HG03439 (cell line): ENCODE data around the gene HPSE2.
"Not testable (repeated sequence)": the region's sequence is repeated elsewhere in the genome, so short reads cannot be mapped to it uniquely, and the experiment has no call there.

ENCODE experiments used
- ATAC-seq: cut with Tn5 transposase; IDR thresholded peaks from one replicate; pipeline ENCODE4 v1.9.1; 2021; ENCODE audit warnings: mild to moderate bottlenecking, moderate library complexity; ENCODE audit not compliant: unreplicated experiment

The HPSE2 gene

GRCh38 chr10:99235658-99236626 lies at the start of gene HPSE2:
TSS of gene HPSE2 (minus strand) at chr10:99235852.
- no peak for ATAC-seq

DNA sequence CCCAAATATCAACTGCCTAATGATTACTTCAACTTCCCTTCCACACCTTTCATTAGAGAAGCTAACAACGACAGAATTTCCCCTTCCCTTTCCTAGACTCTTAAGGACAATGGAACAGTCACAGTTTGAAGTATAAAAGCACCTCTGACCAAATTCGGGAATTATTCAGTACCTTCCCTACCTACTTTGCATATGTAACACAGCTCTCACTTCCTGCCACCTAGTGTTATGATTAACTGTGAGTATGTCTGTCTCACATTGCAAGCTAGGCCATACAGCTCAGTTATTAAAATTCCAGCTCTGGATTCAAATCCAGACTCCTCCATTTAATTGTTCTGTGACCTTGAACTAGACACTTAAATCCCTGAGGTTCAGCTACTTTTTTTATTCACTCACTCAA lies 44.8 kb upstream of the HPSE2 start:
- peak; percentile 71 for ATAC-seq

DNA sequence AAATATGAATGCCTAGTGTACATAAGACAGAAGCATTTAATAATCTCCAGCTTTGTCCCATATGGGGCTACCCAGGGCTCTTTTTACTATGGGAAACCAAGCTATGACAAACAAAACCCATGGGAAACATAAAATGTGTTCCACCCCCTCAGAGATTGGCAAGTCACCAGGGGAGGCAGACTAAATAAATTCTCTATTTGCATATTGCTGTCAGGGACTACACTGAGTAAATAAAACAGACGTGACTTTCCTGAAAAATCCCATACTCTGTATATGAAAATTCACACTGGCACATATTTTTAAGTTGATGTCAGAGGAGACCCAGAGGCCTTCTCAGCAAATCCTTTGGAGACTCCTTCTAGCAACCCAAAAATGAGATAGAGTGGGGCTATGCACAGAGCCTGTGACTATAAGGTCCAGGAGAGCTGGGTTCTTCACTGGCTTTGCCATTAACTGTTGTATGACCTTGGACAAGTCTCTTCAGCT lies 44.0 kb upstream of the HPSE2 start:
- no peak for ATAC-seq

DNA sequence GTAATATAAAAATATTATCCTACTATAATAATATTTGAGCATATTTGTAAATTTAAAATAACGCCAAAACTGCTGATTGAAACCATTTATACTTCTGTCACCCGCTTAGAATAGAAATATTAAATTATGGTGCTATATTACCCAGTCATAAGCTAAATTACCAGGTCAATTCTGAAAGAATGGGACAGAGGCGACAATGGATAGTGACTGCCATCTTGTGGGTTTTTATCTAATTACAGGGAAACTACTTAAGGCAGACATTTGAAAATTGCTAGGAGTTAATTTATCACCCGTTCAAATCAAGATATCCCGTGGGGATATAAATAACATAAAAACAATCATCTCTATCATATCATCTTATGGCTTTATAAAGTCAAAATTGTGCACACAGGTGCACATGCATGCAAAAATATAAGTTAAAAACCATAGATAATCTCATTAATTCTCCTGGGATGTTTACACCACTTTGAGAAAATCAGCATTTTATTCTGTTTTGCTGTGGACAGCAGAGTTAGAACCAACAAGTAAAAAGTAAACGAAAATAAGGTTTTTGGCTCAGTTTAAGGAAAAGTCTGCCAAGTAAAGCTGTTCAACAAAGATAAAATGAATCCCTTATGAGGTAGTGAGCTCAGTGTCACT lies 41.3 kb upstream of the HPSE2 start:
- no peak for ATAC-seq

DNA sequence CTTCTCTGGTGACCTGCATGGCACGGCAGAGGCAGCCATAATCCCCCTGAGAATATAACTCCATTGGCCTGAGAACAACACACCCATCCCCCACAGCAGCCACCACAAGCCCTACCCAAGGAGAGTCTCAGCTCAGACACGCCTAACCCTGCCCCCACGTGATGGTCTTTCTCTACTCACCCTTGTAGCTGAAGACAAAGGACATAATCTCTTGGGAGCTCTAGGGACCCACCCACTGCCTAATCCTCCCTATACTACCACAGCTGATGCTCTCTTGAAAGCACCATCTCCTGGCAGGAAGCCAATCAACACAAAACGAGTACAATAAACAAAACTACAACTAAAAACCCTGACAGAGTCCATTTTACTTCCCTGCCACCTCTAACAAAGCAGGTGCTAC lies 30.7 kb upstream of the HPSE2 start:
- ATAC-seq = no peak

GRCh38 chr10:99248824-99249223 lies 13.2 kb upstream of the HPSE2 start:
- no peak for ATAC-seq

DNA sequence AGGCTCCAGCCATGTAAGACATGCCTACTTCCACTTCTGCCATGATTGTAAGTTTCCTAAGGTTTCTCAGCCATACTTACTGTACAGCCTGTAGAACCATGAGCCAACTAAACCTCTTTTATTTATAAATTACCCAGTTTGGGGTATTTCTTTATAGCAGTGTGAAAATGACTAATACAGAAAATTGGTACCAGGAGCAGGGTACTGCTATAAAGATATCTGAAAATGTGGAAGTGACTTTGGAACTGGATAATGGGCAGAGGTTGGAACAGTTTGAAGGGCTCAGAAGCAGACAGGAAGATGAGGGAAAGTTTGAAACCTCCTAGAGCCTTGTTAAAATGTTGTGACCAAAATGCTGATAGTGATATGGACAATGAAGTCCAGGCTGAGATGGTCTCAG lies 12.2 kb upstream of the HPSE2 start:
- ATAC-seq = not testable (repeated sequence)

DNA sequence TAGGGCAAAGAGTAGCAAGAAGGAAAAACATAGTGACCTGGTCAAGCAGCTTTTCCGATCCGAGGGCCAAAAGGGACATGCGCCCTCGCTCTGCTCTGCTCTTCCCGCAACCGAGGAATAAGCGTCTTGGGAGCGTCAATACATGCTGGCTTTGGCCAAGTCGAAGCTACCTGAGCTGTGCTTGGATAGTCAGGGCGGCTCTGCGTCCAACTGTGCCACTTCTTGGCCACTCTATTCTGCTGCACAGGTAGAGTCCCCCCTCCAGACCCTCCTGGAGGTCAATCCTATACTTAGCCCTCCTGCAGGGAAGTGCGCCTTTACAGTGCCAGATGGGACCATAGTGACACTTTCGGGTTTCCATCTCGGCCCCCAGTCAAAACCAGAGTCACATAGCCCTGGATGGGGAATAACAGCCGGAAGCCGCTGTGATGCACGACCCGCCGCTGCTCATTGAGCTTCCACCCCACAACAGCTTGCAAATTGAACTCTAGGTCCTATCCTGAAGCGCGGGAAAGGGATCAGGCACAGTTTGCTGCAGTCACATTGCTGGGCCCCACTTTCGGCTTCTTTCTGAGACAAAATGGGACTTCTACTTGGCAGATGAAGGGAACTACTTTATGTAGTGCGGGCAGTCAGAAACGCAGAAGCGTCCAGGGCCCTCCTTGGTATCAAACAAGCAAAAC lies 1.1 kb upstream of the HPSE2 start:
- ATAC-seq = no peak

DNA sequence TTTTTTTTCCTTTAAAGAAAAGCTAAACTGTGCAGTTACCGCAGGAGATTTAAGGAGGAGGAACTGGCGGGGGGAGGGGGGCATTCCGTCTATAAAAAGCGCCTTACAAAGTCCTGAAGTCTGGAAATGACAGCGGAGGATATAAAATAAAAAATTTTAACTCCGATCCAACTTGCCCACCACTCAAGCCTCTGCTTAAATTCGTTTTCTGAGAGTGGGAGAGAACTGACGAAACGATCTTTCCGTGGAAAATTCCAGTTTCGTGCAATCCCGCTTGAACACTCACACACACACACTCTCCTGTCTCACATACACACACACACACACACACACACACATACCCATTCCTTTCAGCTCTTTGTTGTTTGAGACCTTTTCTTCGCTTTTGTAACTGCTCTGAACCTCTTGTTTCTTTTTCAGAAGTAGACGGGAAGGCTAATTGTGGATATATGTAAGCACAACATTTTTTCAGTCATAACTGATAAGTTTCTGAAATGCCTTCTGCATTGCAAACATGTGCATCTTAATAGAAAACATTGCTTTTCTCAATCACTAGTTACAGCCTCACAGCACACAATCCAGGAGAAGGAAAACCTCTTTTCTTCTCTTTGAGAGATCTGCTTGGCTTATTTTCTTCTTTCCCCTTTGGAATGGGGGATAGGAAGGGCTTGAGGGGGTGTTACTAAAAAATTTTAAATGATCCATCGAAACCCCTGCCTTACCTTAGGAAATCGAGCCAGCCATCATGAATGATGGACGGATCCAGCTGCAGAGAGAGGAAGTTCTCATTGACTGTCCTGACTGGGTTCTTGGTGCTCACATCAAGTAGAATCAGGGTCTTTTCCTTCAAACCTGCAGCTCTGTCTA lies 628 bp downstream of the HPSE2 start:
- ATAC-seq = no peak

- ATAC-seq = peak; percentile 97
Measured at GRCh38 chr10:99234041-99234790, 1.4 kb downstream of the HPSE2 start.

GRCh38 chr10:99233689-99234037 lies 2.0 kb downstream of the HPSE2 start:
- ATAC-seq = no peak

GRCh38 chr10:99233000-99233688 lies 2.5 kb downstream of the HPSE2 start:
- ATAC-seq = no peak

GRCh38 chr10:99232360-99232999 lies 3.2 kb downstream of the HPSE2 start:
- ATAC-seq = no peak

DNA sequence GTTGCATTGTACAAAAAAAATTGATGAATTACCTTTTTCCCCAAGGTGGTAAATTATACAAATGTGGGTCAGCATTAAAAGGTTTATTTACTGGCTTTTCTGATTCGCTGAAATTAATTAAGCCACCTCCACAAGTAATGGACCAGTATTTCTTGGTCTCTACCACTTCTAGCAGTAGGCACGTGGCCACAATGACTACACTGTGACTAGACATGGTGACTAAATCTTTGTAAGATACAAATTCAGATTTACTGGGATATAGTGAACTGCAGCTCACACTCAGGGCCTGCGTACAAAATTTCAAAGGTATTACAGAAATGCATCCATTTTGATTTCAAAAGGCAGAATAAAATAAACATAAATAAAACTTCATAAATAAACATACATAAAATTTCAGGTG lies 10.9 kb downstream of the HPSE2 start:
- no peak for ATAC-seq

- no peak for ATAC-seq
Measured at GRCh38 chr10:99207340-99207739, 28.3 kb downstream of the HPSE2 start.

GRCh38 chr10:99203310-99203709 lies 32.3 kb downstream of the HPSE2 start:
- no peak for ATAC-seq

DNA sequence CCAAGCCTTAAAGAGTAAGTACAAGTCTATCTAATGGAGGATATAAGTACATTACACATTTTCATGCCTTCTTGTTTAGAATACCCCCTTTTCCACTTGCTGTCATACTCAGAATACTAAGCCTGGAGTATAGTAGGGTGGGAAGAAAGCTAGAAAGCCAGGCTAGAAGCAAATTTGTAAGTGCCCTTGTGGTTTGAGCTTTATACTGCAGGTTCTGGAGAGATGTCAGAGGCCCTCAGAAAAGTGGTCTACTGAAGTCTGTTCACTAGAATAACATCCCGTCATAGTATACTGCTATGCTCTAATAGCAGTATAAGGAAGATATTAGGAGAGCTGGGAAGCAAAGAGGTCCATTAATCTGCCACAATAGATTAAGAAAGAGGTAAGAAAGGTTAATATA lies 62.7 kb downstream of the HPSE2 start:
- no peak for ATAC-seq

- no peak for ATAC-seq
Measured at GRCh38 chr10:99172128-99172738, 63.4 kb downstream of the HPSE2 start.
